Body of pancreas (tissue), 4 donors: Measurements from ENCODE around the gene BIVM. TPM values are rescaled to one million over a fixed set of nuclear protein-coding genes. Genes with fewer than 3 reads are reported as not detected.

Experiments used
- ATAC-seq: fragments of 150-250 bp; one replicate; pipeline ENCODE4 v1.9.1; 2016
- DNase-seq, 4 donors: peaks; one replicate each; pipeline ENCODE4 v3.0.0-alpha.2; 2019
- H3K27ac ChIP-seq, 4 donors: fragments of 200-600 bp; sonication (generic); 1 replicate in 3 of 4; 2 replicates in 1 of 4; pipeline versions ENCODE4 v1.5.1 to v1.6.1; 2016 to 2019; ENCODE audit warnings: mild to moderate bottlenecking in 1 of 4, mixed read lengths in 1 of 4, moderate library complexity in 1 of 4
- H3K27me3 ChIP-seq, 2 donors: fragments of 200-600 bp; sonication (generic); one replicate each; pipeline ENCODE4 v1.6.0; 2016; ENCODE audit warnings: mild to moderate bottlenecking in 1 of 2
- H3K36me3 ChIP-seq, 2 donors: fragments of 200-600 bp; sonication (generic); replicated peaks in 1 of 2; 2 replicates each; pipeline ENCODE4 v1.5.1; 2016; ENCODE audit warnings: low read depth in 2 of 2; ENCODE audit not compliant: insufficient read depth in 1 of 2
- H3K4me1 ChIP-seq: fragments of 200-600 bp; sonication (generic); one replicate; pipeline ENCODE4 v1.6.0; 2016
- H3K4me3 ChIP-seq, 2 donors: fragments of 200-600 bp; sonication (generic); 1 replicate in 1 of 2; 2 replicates in 1 of 2; pipeline ENCODE4 v1.5.1; 2016 to 2019
- H3K9me3 ChIP-seq, 3 donors: fragments of 200-600 bp; sonication (generic); 1 replicate in 2 of 3; 2 replicates in 1 of 3; pipeline ENCODE4 v1.5.1; 2016
- POLR2A ChIP-seq, 3 donors: fragments of 450-650 bp; IDR thresholded peaks; one replicate each; pipeline ENCODE4 v1.6.1; 2016; ENCODE audit warnings: antibody characterized with exemption in 3 of 3, mild to moderate bottlenecking in 2 of 3
- WGBS, 2 donors: methylation state at CpG; one replicate each; pipeline ENCODE4 v1.1.5; 2017; 5-methylcytosine and 5-hydroxymethylcytosine counted together
- intact Hi-C: fragments of 100-400 bp; cut with DNase I; formaldehyde crosslinking; loops from one replicate; pipeline ENCODE4 v1.15.1; 2023
- total RNA-seq, 2 donors: library from RNA; depleted of rRNA; stranded (reverse); fragments of >200 nt; gene quantifications; one replicate each; pipeline ENCODE4 v1.1.0, GENCODE V29; 2016
- TF ChIP-seq, protein P1 (sequence below), 7 experiments: fragments of 450-650 bp in 4 of 7; fragments of 200-600 bp in 3 of 7; sonication (generic) in 3 of 7; IDR thresholded peaks; one replicate each; pipeline ENCODE4 v1.5.1; 2016 to 2019; ENCODE audit warnings: antibody characterized with exemption in 7 of 7

BIVM gene
- total RNA-seq, 2 donors from 2014 or later, result 15.8 to 18.9 TPM

DNA sequence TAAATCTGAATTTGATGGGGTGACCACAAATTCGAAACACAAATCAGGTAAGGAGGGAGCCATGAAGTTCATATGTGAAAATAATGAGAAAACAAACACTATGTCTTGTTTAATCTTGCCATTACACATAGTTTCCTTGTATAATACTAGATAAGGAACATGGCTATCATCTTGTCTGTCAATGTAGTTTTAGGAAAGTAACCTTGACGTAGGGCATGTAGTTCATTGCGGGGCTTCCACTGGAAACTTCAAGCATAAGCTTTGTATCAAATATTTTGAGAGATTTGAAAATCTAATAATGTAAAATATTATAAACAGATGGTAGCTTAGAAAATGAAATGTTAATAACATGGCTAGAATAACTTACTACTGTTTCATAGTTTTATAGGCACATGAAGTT, 8.8 kb downstream of the BIVM start:
- Histone ChIP-seq H3K36me3 (no peaks in the 10 kb centered on the region), H3K4me3 (no peak overlapping the region), H3K4me1 (peaks cover 2% of the 10 kb centered on the region), H3K27me3 (no peaks in the 10 kb centered on the region), H3K9me3 (no peaks in the 10 kb centered on the region), H3K27ac (no peak overlapping the region)
- intact Hi-C loops, result no loop called here
- ATAC-seq, result no peak
- DNase-seq, result no peak
- TF ChIP-seq, protein P1, sequence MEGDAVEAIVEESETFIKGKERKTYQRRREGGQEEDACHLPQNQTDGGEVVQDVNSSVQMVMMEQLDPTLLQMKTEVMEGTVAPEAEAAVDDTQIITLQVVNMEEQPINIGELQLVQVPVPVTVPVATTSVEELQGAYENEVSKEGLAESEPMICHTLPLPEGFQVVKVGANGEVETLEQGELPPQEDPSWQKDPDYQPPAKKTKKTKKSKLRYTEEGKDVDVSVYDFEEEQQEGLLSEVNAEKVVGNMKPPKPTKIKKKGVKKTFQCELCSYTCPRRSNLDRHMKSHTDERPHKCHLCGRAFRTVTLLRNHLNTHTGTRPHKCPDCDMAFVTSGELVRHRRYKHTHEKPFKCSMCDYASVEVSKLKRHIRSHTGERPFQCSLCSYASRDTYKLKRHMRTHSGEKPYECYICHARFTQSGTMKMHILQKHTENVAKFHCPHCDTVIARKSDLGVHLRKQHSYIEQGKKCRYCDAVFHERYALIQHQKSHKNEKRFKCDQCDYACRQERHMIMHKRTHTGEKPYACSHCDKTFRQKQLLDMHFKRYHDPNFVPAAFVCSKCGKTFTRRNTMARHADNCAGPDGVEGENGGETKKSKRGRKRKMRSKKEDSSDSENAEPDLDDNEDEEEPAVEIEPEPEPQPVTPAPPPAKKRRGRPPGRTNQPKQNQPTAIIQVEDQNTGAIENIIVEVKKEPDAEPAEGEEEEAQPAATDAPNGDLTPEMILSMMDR (IDR thresholded peaks at IDR 0.05), result no peak
- no peak for TF ChIP-seq POLR2A (IDR thresholded peaks at IDR 0.05)
- 77 to 78% methylated on average over 3 of the region's 3 CpGs for WGBS, 2 donors

DNA sequence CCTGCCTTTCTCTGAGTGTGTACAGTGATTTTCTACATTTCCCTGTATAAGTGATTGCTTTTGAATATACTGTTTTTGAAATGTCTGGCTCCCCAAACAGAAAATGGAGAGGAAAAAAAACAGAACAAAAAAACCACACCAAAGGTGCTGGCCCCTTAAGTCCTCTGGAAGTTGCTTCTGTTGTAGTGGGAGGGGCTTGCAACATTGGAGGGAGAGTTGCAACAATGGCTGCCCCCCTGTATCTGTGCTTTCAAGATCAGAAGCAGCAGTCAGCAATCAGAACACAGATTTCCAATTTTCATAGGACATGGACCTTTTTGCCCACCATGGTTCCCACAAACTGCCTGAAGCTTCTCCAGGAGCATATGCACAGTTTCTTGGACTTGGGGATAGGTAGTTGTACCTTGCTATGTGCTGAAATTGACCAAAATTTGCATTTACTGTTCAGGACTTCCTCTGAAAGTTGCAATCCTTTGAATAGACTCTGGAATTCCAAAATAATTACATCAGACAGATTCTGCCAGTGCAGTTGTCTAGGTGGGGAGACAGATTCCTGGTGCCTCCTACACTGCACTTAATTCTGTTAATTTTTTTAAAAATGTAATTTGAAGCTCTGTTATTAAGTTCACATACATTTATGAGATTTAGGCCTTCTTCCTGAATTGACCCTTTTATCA, 13.8 kb downstream of the BIVM start:
- TF ChIP-seq, protein P1 (IDR thresholded peaks at IDR 0.05), result no peak
- no peak for TF ChIP-seq POLR2A (IDR thresholded peaks at IDR 0.05)
- H3K27ac ChIP-seq, result no peak overlapping the region
- H3K27me3 ChIP-seq, result no peaks in the 10 kb centered on the region
- H3K4me3 ChIP-seq, result no peak overlapping the region
- ATAC-seq (no peak), DNase-seq (no peak)
- H3K36me3 ChIP-seq, result peaks cover 0 to 2% of the 10 kb centered on the region in 2 donors
- peaks cover 9% of the 10 kb centered on the region for H3K4me1 ChIP-seq
- intact Hi-C loops, result no loop called here
- H3K9me3 ChIP-seq, result no peaks in the 10 kb centered on the region

DNA sequence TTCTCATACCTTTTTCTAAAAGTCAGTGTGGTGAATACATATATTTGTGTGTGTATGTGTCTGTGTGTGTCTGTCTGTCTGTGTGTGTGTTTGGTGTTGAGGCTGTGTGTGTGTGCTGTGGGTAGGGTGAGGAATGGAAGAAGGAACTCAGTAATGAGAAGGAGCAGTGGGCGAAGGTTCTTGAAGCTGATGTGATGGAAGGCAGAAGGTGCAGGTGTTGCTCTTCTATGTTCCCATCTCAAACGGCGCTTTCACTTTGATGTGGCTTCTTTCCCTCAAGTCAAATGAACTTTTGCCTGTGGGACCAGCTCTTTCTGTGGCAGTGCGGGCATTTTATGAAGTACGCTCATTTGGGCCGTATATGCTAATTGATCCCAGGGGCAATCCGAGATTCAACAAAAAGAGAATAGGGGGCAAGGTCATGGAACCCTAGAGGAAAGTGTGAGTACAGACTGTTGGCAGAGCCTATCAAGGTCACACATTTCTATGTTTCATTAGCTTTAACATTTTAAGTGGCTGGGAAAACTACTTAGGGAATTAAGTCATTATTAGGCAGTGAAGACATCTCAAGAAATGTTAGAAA, 15.2 kb downstream of the BIVM start:
- TF ChIP-seq, protein P1 (IDR thresholded peaks at IDR 0.05), result no peak
- no peak for TF ChIP-seq POLR2A (IDR thresholded peaks at IDR 0.05)
- no peak for DNase-seq
- 66 to 72% methylated on average over 7 of the region's 7 CpGs for WGBS, 2 donors
- Histone ChIP-seq H3K9me3 (no peaks in the 10 kb centered on the region), H3K27ac (no peak overlapping the region), H3K36me3 (peaks cover 0 to 2% of the 10 kb centered on the region in 2 donors), H3K4me3 (no peak overlapping the region), H3K27me3 (no peaks in the 10 kb centered on the region), H3K4me1 (peaks cover 9% of the 10 kb centered on the region)
- ATAC-seq, result no peak
- intact Hi-C loops, result no loop called here

DNA sequence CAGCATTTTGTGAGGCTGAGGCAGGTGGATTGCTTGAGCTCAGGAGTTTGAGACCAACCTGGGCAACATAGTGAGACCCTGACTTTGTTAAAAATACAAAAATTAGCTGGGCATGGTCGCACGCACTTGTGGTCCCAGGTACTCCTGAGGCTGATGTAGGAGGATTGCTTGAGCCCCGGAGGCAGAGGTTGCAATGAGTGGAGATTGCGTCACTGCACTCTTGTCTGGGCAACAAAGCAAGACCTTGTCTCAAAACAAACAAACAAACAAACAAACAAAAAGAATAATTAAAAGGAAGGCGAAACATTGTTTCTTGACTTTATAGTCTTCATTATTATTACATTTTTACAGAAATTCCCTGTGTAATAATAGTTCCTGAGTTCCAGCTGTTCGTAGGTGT, 15.9 kb downstream of the BIVM start:
- ATAC-seq, result no peak
- TF ChIP-seq POLR2A (IDR thresholded peaks at IDR 0.05), result no peak
- TF ChIP-seq, protein P1 (IDR thresholded peaks at IDR 0.05), result no peak
- intact Hi-C loops, result no loop called here
- peaks cover 9% of the 10 kb centered on the region for H3K4me1 ChIP-seq
- H3K27me3 ChIP-seq, result no peaks in the 10 kb centered on the region
- H3K4me3 ChIP-seq, result no peak overlapping the region
- H3K9me3 ChIP-seq, result no peaks in the 10 kb centered on the region
- peaks cover 0 to 2% of the 10 kb centered on the region in 2 donors for H3K36me3 ChIP-seq
- H3K27ac ChIP-seq, result no peak overlapping the region
- 74 to 85% methylated on average over 6 of the region's 6 CpGs for WGBS, 2 donors
- no peak for DNase-seq

DNA sequence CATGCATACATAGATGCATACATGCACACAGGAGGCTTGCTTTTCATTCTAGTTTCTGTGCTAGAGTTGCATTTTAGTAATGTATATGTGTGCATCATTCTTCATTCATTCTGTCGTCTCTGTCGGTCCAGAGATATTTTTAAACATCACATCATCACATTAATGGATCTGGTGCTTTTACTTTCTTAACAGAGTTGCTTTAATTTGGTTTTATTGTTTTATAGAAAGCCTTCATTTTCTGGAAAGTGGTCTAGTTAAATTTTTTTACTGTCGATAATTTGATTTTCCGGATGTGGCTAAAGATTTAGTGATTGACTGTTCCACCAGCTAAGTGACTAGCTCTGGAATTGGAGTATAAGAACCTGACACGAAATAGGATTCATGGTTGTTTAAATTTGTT, 16.9 kb downstream of the BIVM start:
- Histone ChIP-seq H3K27me3 (no peaks in the 10 kb centered on the region), H3K36me3 (peaks cover 0 to 2% of the 10 kb centered on the region in 2 donors), H3K9me3 (no peaks in the 10 kb centered on the region), H3K4me1 (peaks cover 9% of the 10 kb centered on the region), H3K4me3 (no peak overlapping the region), H3K27ac (no peak overlapping the region)
- 90 to 92% methylated on average over 5 of the region's 5 CpGs for WGBS, 2 donors
- no peak for ATAC-seq
- DNase-seq, result no peak
- intact Hi-C loops, result no loop called here
- no peak for TF ChIP-seq POLR2A (IDR thresholded peaks at IDR 0.05)
- TF ChIP-seq, protein P1 (IDR thresholded peaks at IDR 0.05), result no peak
